Aorta (tissue), 5 donors: Measurements from ENCODE around the gene NAGPA. TPM values are rescaled to one million over a fixed set of nuclear protein-coding genes. Genes with fewer than 3 reads are reported as not detected.

Experiments used
- ATAC-seq: fragments of 200-7000 bp; cut with Tn5 transposase; one replicate; pipeline ENCODE4 v1.9.1; 2022; ENCODE audit warnings: moderate library complexity; ENCODE audit not compliant: low FRiP score
- DNase-seq, 2 donors: peaks; one replicate each; pipeline ENCODE4 v3.0.0-alpha.2; 2020
- H3K27ac ChIP-seq, 2 donors: one replicate each; pipeline ENCODE4 v1.5.1; 2013; ENCODE audit warnings: low read length in 2 of 2, mild to moderate bottlenecking in 2 of 2, moderate library complexity in 2 of 2, control low read depth in 1 of 2, inconsistent platforms in 1 of 2, low read depth in 1 of 2
- H3K27me3 ChIP-seq, 2 donors: one replicate each; pipeline ENCODE4 v1.6.1; 2013; ENCODE audit warnings: control low read depth in 1 of 2, low read length in 1 of 2, mild to moderate bottlenecking in 1 of 2, moderate library complexity in 1 of 2; ENCODE audit not compliant: insufficient read depth in 2 of 2, control insufficient read depth in 1 of 2
- H3K36me3 ChIP-seq, 2 donors: one replicate each; pipeline ENCODE4 v1.6.1; 2013; ENCODE audit warnings: control low read depth in 1 of 2, low read length in 1 of 2, mild to moderate bottlenecking in 1 of 2; ENCODE audit not compliant: insufficient read depth in 2 of 2, control insufficient read depth in 1 of 2
- H3K4me1 ChIP-seq, 2 donors: one replicate each; pipeline ENCODE4 v1.6.1; 2013; ENCODE audit warnings: low read length in 2 of 2, control low read depth in 1 of 2, mild to moderate bottlenecking in 1 of 2, moderate library complexity in 1 of 2; ENCODE audit not compliant: insufficient read depth in 2 of 2, control insufficient read depth in 1 of 2
- H3K4me3 ChIP-seq, 2 donors: one replicate each; pipeline ENCODE4 v1.5.1; 2013; ENCODE audit warnings: low read length in 2 of 2, control low read depth in 1 of 2, mild to moderate bottlenecking in 1 of 2
- H3K9me3 ChIP-seq: one replicate; pipeline ENCODE4 v1.6.1; 2013; ENCODE audit warnings: mild to moderate bottlenecking, low read length; ENCODE audit not compliant: control insufficient read depth
- WGBS, 2 donors: extraction: QIAGEN DNeasy Blood & Tissue Kit; methylation state at CpG; one replicate each; pipeline ENCODE4 v1.1.7; 2013; 5-methylcytosine and 5-hydroxymethylcytosine counted together
- intact Hi-C, 2 donors: fragments of 100-400 bp; cut with DNase I; formaldehyde crosslinking; loops; one replicate each; pipeline versions ENCODE4 v1.14.2 to v1.15.0; 2022
- polyA plus RNA-seq, 2 donors: library from polyadenylated mRNA; stranded (reverse); fragments of 200-250 nt; gene quantifications; one replicate each; pipeline ENCODE4 v1.2.3, GENCODE V29; 2013
- total RNA-seq, 2 donors: library from RNA; stranded (reverse); fragmentation: NEBNext Ultra II Directional; extraction: Animal tissue kit (Norgen Biotek cat#: 25700); gene quantifications; one replicate each; pipeline ENCODE4 v1.2.1, GENCODE V29; 2021
- donor health status: healthy with polysubstance abuse.
- donor health status: Bipolar disorder and iron deficiency.
- donor health status: DM: no; HTN: no; CAD: no.
- donor health status: DM: no; HTN: no; CAD: no.
- donor health status: DM: yes; HTN: yes; CAD: no.

Gene NAGPA
- total and polyA plus RNA-seq, 4 donors, result 4.0 to 10.9 (median 7.6) TPM

DNA sequence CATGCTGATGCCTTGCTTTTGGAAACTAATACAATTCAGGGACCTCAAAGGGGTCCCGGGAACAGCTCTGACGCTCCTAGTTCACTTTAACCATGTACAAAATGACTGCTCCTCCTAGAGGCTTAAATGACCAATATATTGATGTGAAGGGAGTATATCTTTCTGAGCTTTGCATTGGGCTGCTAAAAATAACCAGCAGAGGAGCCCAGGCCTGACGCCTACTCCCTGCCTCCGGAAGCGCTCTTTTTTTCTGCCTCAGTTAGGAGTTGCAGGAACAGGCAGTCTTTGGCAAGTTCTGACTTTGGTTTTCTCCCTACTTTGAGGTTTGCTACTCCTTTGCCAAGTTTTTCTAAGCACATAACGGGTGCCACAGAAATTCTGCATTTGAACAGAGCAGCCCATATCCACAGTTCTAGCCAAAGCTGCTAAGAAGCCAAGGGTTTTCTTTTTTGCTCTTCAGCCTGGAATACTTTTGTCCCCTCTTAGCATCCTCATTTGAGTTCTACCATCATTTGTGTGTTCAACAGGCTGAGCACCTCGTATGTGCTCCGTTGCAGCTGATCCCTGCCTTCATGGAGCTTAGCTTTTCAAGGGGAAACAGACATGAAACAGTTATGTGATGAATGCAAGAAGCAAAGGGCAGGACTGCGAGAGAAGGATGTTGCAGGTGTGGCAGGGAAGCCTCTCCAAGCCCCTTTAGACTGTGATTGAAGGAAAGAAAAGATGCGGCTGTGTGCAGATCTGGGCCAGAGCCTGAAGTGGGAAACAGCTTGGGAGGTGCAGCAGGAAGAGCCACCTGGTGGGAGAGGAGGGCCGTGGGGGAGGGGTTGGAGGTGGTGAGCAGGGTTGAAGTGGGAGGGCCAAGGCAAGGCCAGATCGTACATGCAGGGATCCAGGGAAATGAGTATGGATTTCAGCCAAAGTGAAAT lies 2.8 kb upstream of the NAGPA start:
- no peak for ATAC-seq

GRCh38 chr16:5035909-5036227 lies 2.1 kb upstream of the NAGPA start:
- Histone ChIP-seq H3K27ac (no peak overlapping the region), H3K36me3 (no peaks in the 10 kb centered on the region), H3K27me3 (no peaks in the 10 kb centered on the region), H3K4me3 (no peak overlapping the region), H3K9me3 (no peaks in the 10 kb centered on the region), H3K4me1 (no peaks in the 10 kb centered on the region)
- intact Hi-C loops, result no loop called here
- peak in 1 of 2 donors; percentile 4 for DNase-seq
- ATAC-seq, result no peak
- 50 to 55% methylated on average over 1 of the region's 1 CpG for WGBS, 2 donors

More for the DNA sequence above, 2.8 kb upstream of the NAGPA start:
- no peaks in the 10 kb centered on the region for H3K27me3 ChIP-seq
- no peaks in the 10 kb centered on the region for H3K36me3 ChIP-seq
- no peaks in the 10 kb centered on the region for H3K9me3 ChIP-seq
- no peak overlapping the region for H3K27ac ChIP-seq
- no peak overlapping the region for H3K4me3 ChIP-seq
- 30 to 33% methylated on average over 12 of the region's 12 CpGs for WGBS, 2 donors
- H3K4me1 ChIP-seq, result no peaks in the 10 kb centered on the region
- intact Hi-C loops, result no loop called here
- DNase-seq, result peak; percentile 21 to 23

GRCh38 chr16:5034167-5034523 lies 410 bp upstream of the NAGPA start:
- DNase-seq (no peak), ATAC-seq (no peak)
- no peaks in the 10 kb centered on the region for H3K9me3 ChIP-seq
- WGBS, 2 donors, result 10 to 15% methylated on average over 2 of the region's 2 CpGs
- H3K36me3 ChIP-seq, result no peaks in the 10 kb centered on the region
- H3K27ac ChIP-seq, result no peak overlapping the region
- H3K4me1 ChIP-seq, result no peaks in the 10 kb centered on the region
- intact Hi-C loops, result loop anchor here in 1 of 2 donors (5.0 kb wide), 1 partner anchor 187 kb away; the partner anchor contains the start of genes GLYR1 and UBN1
- H3K27me3 ChIP-seq, result no peaks in the 10 kb centered on the region
- H3K4me3 ChIP-seq, result peak overlapping the region; percentile 27 to 52

DNA sequence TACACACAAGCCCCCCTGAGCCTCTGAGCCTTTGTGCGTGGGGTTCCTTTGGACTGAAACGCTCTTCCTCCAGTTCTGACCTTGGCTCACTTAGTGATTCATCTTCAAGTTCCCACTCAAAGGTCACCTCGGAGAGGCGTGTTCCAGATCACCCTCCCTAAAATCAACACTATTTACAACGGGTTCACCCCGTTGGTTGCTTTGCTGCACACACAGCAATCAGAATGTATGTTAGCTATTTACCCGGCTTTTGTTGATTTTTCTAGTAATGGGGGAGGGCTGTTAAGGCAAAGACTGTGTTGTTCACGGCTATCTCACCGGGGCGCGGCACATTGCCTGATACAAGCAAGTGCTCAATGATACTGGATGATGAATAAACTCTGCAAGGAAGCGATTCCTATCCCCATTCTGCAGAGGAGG lies 977 bp downstream of the NAGPA start:
- Histone ChIP-seq H3K9me3 (no peaks in the 10 kb centered on the region), H3K36me3 (no peaks in the 10 kb centered on the region), H3K4me1 (no peaks in the 10 kb centered on the region), H3K4me3 (peak overlapping the region in 1 of 2 donors; percentile 52), H3K27ac (no peak overlapping the region), H3K27me3 (no peaks in the 10 kb centered on the region)
- intact Hi-C loops, result loop anchor here in 1 of 2 donors (5.0 kb wide), 1 partner anchor 185 kb away; the partner anchor contains the start of genes GLYR1 and UBN1
- ATAC-seq (no peak), DNase-seq (peak in 1 of 2 donors; percentile 10)
- WGBS, 2 donors, result 37 to 43% methylated on average over 12 of the region's 12 CpGs

DNA sequence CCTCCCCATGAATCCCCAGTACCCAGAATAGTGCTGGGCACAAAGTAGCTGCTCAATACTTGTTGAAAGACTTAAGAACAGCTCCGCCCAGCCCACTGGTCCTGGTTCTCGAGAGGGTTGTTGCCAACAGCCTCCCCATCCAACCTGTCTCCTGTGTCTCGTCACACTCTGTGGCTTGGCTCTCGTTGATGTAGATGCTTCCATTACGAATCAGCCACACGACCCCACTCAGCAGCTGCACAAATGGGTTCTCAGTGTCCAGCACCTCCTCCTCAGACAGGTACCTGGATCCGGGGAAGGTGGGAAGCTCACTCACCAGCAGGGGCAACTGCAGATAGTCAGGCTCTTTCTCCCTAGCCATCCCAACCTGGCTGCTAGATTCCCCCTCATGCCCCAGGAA lies 2.1 kb downstream of the NAGPA start:
- intact Hi-C loops, result loop anchor here in 1 of 2 donors (5.0 kb wide), 1 partner anchor 184 kb away; the partner anchor contains the start of genes GLYR1 and UBN1
- ATAC-seq (no peak), DNase-seq (peak; percentile 20 to 26)
- Histone ChIP-seq H3K4me3 (no peak overlapping the region), H3K9me3 (no peaks in the 10 kb centered on the region), H3K27ac (no peak overlapping the region), H3K4me1 (no peaks in the 10 kb centered on the region), H3K27me3 (no peaks in the 10 kb centered on the region), H3K36me3 (no peaks in the 10 kb centered on the region)
- 87 to 88% methylated on average over 7 of the region's 7 CpGs for WGBS, 2 donors

GRCh38 chr16:5030251-5030870 lies 3.4 kb downstream of the NAGPA start:
- DNase-seq (peak; percentile 40 to 66), ATAC-seq (no peak)
- 82 to 85% methylated on average over 12 of the region's 12 CpGs for WGBS, 2 donors
- Histone ChIP-seq H3K36me3 (no peaks in the 10 kb centered on the region), H3K9me3 (no peaks in the 10 kb centered on the region), H3K27me3 (no peaks in the 10 kb centered on the region), H3K27ac (no peak overlapping the region), H3K4me3 (no peak overlapping the region), H3K4me1 (no peaks in the 10 kb centered on the region)
- intact Hi-C loops, result loop anchor here in 1 of 2 donors (5.0 kb wide), 1 partner anchor 183 kb away; the partner anchor contains the start of genes GLYR1 and UBN1

DNA sequence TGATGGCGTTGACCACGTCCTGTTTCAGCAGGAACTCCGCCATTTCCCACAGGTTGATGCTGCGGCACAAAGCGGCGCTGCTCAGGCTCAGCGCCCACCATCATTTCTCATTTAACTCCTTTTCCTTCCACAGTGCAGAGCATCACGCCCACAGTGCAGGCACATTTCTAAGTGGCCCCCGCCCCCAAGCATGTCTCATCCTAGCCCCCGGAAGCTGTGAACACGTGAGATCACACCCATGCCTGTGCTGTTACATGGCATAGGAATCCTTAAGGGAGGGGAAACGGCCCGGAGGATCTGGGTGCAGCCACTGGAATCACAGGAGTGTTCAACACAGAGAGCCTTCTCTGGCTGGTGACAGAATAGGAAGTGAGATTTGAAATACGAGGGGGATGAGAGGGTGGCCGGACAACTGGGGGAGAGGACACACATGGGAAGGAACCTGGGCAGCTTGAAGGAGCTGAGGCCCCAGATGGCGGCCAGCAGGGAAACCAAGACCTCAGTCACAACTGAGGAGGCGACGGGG lies 4.7 kb downstream of the NAGPA start:
- H3K4me1 ChIP-seq, result no peaks in the 10 kb centered on the region
- H3K9me3 ChIP-seq, result no peaks in the 10 kb centered on the region
- intact Hi-C loops, result no loop called here
- DNase-seq (peak; percentile 30 to 60), ATAC-seq (no peak)
- no peaks in the 10 kb centered on the region for H3K27me3 ChIP-seq
- WGBS, 2 donors, result 91 to 92% methylated on average over 18 of the region's 18 CpGs
- H3K27ac ChIP-seq, result no peak overlapping the region
- H3K4me3 ChIP-seq, result no peak overlapping the region
- no peaks in the 10 kb centered on the region for H3K36me3 ChIP-seq

- no peaks in the 10 kb centered on the region for H3K4me1 ChIP-seq
- H3K27ac ChIP-seq, result no peak overlapping the region
- ATAC-seq, result no peak
- H3K9me3 ChIP-seq, result no peaks in the 10 kb centered on the region
- H3K36me3 ChIP-seq, result no peaks in the 10 kb centered on the region
- 92 to 93% methylated on average over 32 of the region's 32 CpGs for WGBS, 2 donors
- intact Hi-C loops, result no loop called here
- no peaks in the 10 kb centered on the region for H3K27me3 ChIP-seq
- no peak overlapping the region for H3K4me3 ChIP-seq
- DNase-seq, result peak; percentile 44 to 76
These were observed 6.0 kb downstream of the NAGPA start for GRCh38 chr16:5027575-5028235.
